ENCODE measurements around the gene MAPK4.
"Not testable (repeated sequence)": the region's sequence is repeated elsewhere in the genome, so short reads cannot be mapped to it uniquely, and the experiment has no call there.

Gene MAPK4

DNA sequence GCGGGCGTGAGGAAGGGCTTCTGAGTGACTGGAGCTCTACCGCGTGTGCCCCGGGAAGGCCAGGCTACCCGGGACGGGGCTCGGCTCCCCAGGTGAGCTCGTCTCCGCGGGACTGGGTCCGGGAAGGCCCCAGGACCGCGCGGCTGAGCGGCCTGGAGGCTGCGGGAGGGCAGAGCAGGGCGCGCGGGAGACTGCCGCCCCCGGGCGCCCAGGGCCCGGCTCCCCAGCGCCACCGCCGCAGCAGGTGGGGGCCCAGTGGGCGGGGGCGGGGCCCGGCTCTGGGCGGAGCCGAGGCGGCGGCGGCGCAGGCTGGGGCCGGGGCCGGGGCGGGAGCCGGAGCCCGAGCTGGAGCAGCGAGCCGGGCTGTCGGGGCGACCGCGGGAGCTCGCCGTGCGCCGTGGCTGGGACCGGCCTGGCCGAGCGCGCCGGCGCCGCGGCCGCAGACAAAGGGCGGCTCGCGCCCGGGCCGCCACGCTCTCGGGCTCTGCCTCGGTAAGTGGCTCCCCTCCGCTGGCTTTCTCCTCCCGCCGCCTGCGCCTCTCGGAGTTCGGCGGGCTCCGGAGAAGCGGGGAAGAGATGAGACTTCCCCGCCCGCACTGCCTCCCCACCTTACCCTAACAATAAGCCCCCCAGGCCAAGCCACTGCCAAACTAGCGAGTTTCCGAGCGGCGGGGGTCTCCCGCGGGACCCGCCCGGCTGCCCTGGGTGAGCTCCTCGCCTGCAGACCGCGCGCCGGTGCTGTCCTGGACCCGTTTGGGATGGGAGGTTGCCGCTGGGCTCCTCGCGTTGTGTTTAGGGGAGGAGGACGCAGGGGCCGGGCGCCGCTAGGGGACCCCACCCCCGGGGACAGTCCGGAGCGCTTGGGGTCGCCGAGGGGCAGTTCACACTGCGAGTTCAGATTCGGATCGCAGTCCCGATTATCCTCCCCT is at the start of gene MAPK4:
Gene MAPK4 (plus strand): TSS at position 336 of the 929 bp plus-strand sequence. CDS start 103,872 bp downstream, outside the sequence.
- DNase-seq (ENCODE audit: low spot score) = peak; percentile 50

GRCh38 chr18:50517277-50517676 is 42.6 kb upstream of the MAPK4 start:
- DNase-seq (ENCODE audit: low spot score) = not testable (repeated sequence)

DNA sequence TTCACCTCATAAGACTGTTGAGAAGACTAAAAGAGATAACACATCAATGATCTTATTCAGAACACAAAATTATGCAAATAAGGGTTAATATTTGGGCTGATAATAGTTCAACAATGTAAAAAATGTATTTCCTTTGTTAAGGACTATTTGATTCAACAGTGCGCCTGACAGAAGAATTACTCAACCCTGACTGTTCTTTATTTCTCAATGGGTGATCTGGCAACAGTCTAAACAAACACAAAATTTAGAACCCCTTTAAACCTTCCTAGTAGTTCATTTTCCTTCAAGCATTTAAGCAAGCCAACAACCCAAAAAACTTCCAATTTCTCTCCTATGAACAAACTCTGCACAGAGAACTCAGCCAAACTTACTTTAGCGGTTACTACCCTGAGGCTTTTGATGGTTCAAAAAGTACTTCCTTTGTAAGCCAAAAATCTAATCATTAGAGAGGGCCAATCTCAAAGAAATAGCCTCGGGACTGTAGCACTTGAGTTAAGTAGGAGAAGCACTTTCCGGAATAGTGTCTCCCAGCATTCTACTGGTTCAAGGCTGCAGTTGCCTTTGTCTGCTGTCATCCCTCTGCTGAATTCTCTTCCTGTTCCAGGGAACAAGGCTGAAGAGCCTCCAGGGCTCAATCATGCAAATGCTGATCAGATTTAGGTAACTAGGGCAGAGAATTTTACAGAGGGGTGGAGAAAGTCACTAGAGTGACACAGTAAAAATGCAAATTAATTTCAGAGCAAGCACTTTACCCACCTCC is 40.9 kb upstream of the MAPK4 start:
- DNase-seq (ENCODE audit: low spot score) = peak; percentile 31

GRCh38 chr18:50523165-50523564 is 36.7 kb upstream of the MAPK4 start:
- DNase-seq (ENCODE audit: low spot score) = peak; percentile 12

DNA sequence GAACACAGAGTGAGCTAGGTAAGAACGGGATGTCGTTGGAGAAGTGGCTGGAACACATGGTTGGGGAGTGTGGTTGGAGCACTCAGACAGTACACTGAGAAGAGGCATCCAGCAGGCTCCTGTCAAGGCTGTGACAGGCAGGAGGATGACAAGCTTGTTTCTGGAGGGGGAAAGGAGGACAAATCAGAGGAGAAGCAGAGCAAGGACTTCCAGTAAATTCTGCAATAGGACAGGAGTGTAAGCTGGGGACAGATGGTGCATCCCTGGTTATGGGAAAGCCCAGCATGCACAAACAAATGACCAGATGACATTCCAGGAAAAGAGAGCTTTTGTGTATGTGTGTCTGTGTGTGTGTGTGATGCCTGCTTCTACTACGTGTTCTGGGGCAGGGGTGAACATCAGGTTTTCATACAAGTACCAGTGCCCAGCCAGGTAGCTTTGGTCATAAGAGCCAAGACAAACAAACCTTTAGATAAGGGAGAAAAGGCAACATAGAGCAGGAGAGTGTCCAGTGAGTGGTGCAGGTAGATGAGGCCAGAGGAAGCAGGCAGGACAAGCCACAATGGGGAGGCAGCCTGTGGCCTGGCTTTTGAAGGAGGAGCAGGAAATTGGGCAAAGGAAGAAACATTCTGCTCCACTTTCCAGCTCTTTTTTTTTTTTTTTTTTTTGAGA is 32.1 kb upstream of the MAPK4 start:
- no peak for DNase-seq (ENCODE audit: low spot score)

- DNase-seq (ENCODE audit: low spot score) = no peak
These were observed 31.1 kb upstream of the MAPK4 start for GRCh38 chr18:50528806-50529205.

- DNase-seq (ENCODE audit: low spot score) = not testable (repeated sequence)
These were observed 26.1 kb upstream of the MAPK4 start for GRCh38 chr18:50533822-50534221.

GRCh38 chr18:50544476-50544875 is 15.4 kb upstream of the MAPK4 start:
- DNase-seq (ENCODE audit: low spot score) = not testable (repeated sequence)

- DNase-seq (ENCODE audit: low spot score) = no peak
These were observed 14.0 kb upstream of the MAPK4 start for GRCh38 chr18:50545936-50546335.

DNA sequence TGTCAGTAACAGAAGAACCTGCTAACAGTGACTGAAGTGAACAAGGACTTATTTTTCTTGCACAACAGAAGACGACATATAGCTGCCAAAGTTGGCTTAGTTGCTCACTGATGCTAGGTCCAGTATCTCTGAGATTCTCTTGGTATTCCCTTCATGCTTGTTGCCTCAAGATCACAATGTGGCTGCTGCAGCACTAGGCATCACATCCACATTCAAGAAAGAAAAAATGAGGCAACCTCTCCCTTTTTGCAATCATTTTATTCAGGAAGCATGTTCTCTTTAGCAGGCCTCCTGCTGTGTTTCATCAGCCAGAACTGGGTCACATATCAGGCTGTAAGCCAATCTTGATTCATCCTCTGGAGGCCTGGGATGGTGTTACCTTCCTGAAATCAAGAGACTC is 11.7 kb upstream of the MAPK4 start:
- DNase-seq (ENCODE audit: low spot score) = no peak

GRCh38 chr18:50551651-50552050 is 8.2 kb upstream of the MAPK4 start:
- not testable (repeated sequence) for DNase-seq (ENCODE audit: low spot score)

GRCh38 chr18:50558157-50558556 is 1.7 kb upstream of the MAPK4 start:
- no peak for DNase-seq (ENCODE audit: low spot score)

GRCh38 chr18:50558948-50559751 is 737 bp upstream of the MAPK4 start:
- no peak for DNase-seq (ENCODE audit: low spot score)

GRCh38 chr18:50560681-50561629 is 1.1 kb downstream of the MAPK4 start:
- DNase-seq (ENCODE audit: low spot score) = no peak

GRCh38 chr18:50562258-50562657 is 2.4 kb downstream of the MAPK4 start:
- DNase-seq (ENCODE audit: low spot score) = not testable (repeated sequence)

GRCh38 chr18:50562686-50563085 is 2.8 kb downstream of the MAPK4 start:
- DNase-seq (ENCODE audit: low spot score) = no peak

DNA sequence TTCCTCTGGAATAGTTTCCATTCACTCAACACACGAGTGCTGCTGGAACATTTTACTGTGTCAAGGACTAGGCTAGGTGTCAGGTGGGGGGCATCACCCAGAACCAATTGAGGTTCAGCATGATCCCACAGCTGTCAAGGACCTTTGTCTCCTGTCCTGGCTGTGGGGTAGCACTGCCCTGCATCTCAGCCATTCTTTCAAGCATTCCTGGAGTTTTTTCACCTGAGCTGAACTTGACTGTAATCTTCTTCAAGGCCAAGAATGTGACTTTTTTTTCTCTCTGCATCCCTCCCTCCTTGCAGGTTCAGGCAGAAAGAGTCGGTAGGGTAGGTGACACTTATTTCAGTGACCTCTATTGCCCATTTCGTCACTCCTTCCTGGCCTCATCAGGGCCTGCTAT is 3.5 kb downstream of the MAPK4 start:
- no peak for DNase-seq (ENCODE audit: low spot score)

GRCh38 chr18:50569930-50570329 is 10.0 kb downstream of the MAPK4 start:
- DNase-seq (ENCODE audit: low spot score) = no peak

DNA sequence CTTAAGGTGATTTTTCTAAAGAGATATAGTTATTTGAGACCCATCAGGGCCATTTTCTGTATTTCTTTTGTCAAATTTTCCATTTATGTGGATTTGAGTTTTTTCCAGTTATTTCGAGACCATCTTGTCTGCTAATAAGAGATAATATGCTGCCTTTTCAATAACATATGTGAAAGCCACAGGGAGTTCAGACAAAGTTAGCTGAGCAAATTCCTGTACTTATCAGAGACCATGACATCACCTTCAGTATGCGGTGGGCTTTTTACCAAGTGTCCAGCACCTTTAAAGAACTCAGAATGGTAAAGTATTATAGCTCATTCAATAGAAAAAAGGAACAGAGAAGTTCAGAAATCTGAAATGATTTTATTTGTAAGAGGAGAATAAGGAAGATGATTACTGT is 11.7 kb downstream of the MAPK4 start:
- no peak for DNase-seq (ENCODE audit: low spot score)

GRCh38 chr18:50573196-50573595 is 13.3 kb downstream of the MAPK4 start:
- DNase-seq (ENCODE audit: low spot score) = not testable (repeated sequence)
